ENCODE results near the gene TFG. TPM values are rescaled to one million over a fixed set of nuclear protein-coding genes. Genes with fewer than 3 reads are reported as not detected.

TFG gene
- total RNA-seq, 1 experiment from 2014 or later: 138 TPM

GRCh38 chr3:100748967-100749366 is 39.7 kb downstream of the TFG start:
- H3K27me3 Mint-ChIP-seq (ENCODE audit: insufficient read depth, unreplicated experiment): no peaks in the 10 kb centered on the region
- peaks cover 62% of the 10 kb centered on the region for H3K36me3 Mint-ChIP-seq (ENCODE audit: insufficient read depth, unreplicated experiment)
- intact Hi-C loops (cut with micrococcal nuclease; ENCODE audit: unreplicated experiment): loop anchor here (10.0 kb wide), 1 partner anchor 626 kb away; no protein-coding TSS in a partner anchor

GRCh38 chr3:100753846-100754245 is 44.6 kb downstream of the TFG start:
- intact Hi-C loops (cut with micrococcal nuclease; ENCODE audit: unreplicated experiment): no loop called here
- H3K4me3 ChIP-seq (ENCODE audit: low read depth, low read length): no peak overlapping the region
- Mint-ChIP-seq H3K27ac (ENCODE audit: unreplicated experiment) (no peak overlapping the region), H3K9me3 (ENCODE audit: unreplicated experiment) (no peaks in the 10 kb centered on the region), H3K36me3 (ENCODE audit: insufficient read depth, unreplicated experiment) (peaks cover 54% of the 10 kb centered on the region), H3K27me3 (ENCODE audit: insufficient read depth, unreplicated experiment) (no peaks in the 10 kb centered on the region), H3K4me1 (ENCODE audit: low read depth, unreplicated experiment) (no peaks in the 10 kb centered on the region), H3K4me3 (ENCODE audit: unreplicated experiment) (no peak overlapping the region)
- no peaks in the 10 kb centered on the region for H3K27me3 ChIP-seq (replicated peaks; ENCODE audit: control insufficient read depth, insufficient read depth, low read length)
- BruUV-seq (replicated peaks): no TSS peak
- CTCF ChIA-PET: no interaction called here
- no peaks in the 10 kb centered on the region for H3K9me3 ChIP-seq
- no peak for DNase-seq
- no peak for TF ChIP-seq CTCF (IDR thresholded peaks at IDR 0.05; ENCODE audit: insufficient read depth in 1 of 2, low read depth in 1 of 2, low read length in 1 of 2, severe bottlenecking in 1 of 2, unreplicated experiment in 1 of 2)
- POLR2A ChIA-PET: interaction anchor here (0.7 kb wide), 1 partner anchor 461 kb away, joined by 3 read pairs; no protein-coding TSS in a partner anchor
- no peaks in the 10 kb centered on the region for H3K36me3 ChIP-seq (ENCODE audit: control insufficient read depth, insufficient read depth, low read length)
- H3K4me1 ChIP-seq: no peaks in the 10 kb centered on the region

More at GRCh38 chr3:100748967-100749366, 39.7 kb downstream of the TFG start:
- no peaks in the 10 kb centered on the region for H3K4me1 Mint-ChIP-seq (ENCODE audit: low read depth, unreplicated experiment)
- POLR2A ChIA-PET: no interaction called here
- no TSS peak for BruUV-seq (replicated peaks)
- Histone ChIP-seq H3K4me1 (no peaks in the 10 kb centered on the region), H3K9me3 (no peaks in the 10 kb centered on the region), H3K27me3 (replicated peaks; ENCODE audit: control insufficient read depth, insufficient read depth, low read length) (no peaks in the 10 kb centered on the region), H3K4me3 (ENCODE audit: low read depth, low read length) (no peak overlapping the region), H3K36me3 (ENCODE audit: control insufficient read depth, insufficient read depth, low read length) (no peaks in the 10 kb centered on the region)
- CTCF ChIA-PET: no interaction called here
- H3K27ac Mint-ChIP-seq (ENCODE audit: unreplicated experiment): no peak overlapping the region
- DNase-seq: no peak
- H3K9me3 Mint-ChIP-seq (ENCODE audit: unreplicated experiment): no peaks in the 10 kb centered on the region
- H3K4me3 Mint-ChIP-seq (ENCODE audit: unreplicated experiment): no peak overlapping the region
- TF ChIP-seq CTCF (IDR thresholded peaks at IDR 0.05; ENCODE audit: insufficient read depth in 1 of 2, low read depth in 1 of 2, low read length in 1 of 2, severe bottlenecking in 1 of 2, unreplicated experiment in 1 of 2): no peak

- intact Hi-C loops (cut with micrococcal nuclease; ENCODE audit: unreplicated experiment): no loop called here
- TF ChIP-seq CTCF (IDR thresholded peaks at IDR 0.05; ENCODE audit: insufficient read depth in 1 of 2, low read depth in 1 of 2, low read length in 1 of 2, severe bottlenecking in 1 of 2, unreplicated experiment in 1 of 2): no peak
- Histone ChIP-seq H3K9me3 (no peaks in the 10 kb centered on the region), H3K36me3 (ENCODE audit: control insufficient read depth, insufficient read depth, low read length) (no peaks in the 10 kb centered on the region), H3K4me1 (no peaks in the 10 kb centered on the region), H3K27me3 (replicated peaks; ENCODE audit: control insufficient read depth, insufficient read depth, low read length) (no peaks in the 10 kb centered on the region), H3K4me3 (ENCODE audit: low read depth, low read length) (no peak overlapping the region)
- no TSS peak for BruUV-seq (replicated peaks)
- Mint-ChIP-seq H3K9me3 (ENCODE audit: unreplicated experiment) (no peaks in the 10 kb centered on the region), H3K27ac (ENCODE audit: unreplicated experiment) (no peak overlapping the region), H3K4me3 (ENCODE audit: unreplicated experiment) (no peak overlapping the region), H3K27me3 (ENCODE audit: insufficient read depth, unreplicated experiment) (no peaks in the 10 kb centered on the region), H3K4me1 (ENCODE audit: low read depth, unreplicated experiment) (no peaks in the 10 kb centered on the region), H3K36me3 (ENCODE audit: insufficient read depth, unreplicated experiment) (peaks cover 55% of the 10 kb centered on the region)
- CTCF ChIA-PET: no interaction called here
- POLR2A ChIA-PET: interaction anchor here (0.6 kb wide), 1 partner anchor 344 kb away, joined by 3 read pairs; no protein-coding TSS in a partner anchor
- DNase-seq: no peak
Observed at GRCh38 chr3:100754563-100755334, 45.5 kb downstream of the TFG start.
